H9 (cell line): Measurements from ENCODE around the gene LMF2. TPM values are rescaled to one million over a fixed set of nuclear protein-coding genes. Genes with fewer than 3 reads are reported as not detected.

Experiments used
- DNase-seq: peaks from one replicate; pipeline ENCODE4 v3.0.0-alpha.2; 2017
- H2AFZ ChIP-seq: one replicate; pipeline ENCODE4 v1.6.1; 2013; ENCODE audit warnings: mild to moderate bottlenecking, low read length, control low read depth, moderate library complexity
- H2AK5ac ChIP-seq: 2 replicates; pipeline ENCODE4 v1.6.1; 2013; ENCODE audit warnings: low read length, control low read depth, mixed read lengths; ENCODE audit not compliant: insufficient read length
- H2BK120ac ChIP-seq: one replicate; pipeline ENCODE4 v1.6.1; 2013; ENCODE audit warnings: low read depth, mild to moderate bottlenecking, low read length, control low read depth, inconsistent platforms; ENCODE audit not compliant: poor library complexity, severe bottlenecking
- H2BK12ac ChIP-seq: 2 replicates; pipeline ENCODE4 v1.6.1; 2013; ENCODE audit warnings: low read length, control low read depth, mixed read lengths, low read depth; ENCODE audit not compliant: insufficient read length
- H2BK15ac ChIP-seq: 2 replicates; pipeline ENCODE4 v1.6.1; 2013; ENCODE audit warnings: low read depth, low read length, control low read depth
- H2BK20ac ChIP-seq: one replicate; pipeline ENCODE4 v1.6.1; 2013; ENCODE audit warnings: low read depth, mild to moderate bottlenecking, low read length, control low read depth, inconsistent platforms; ENCODE audit not compliant: poor library complexity, severe bottlenecking
- H2BK5ac ChIP-seq: 2 replicates; pipeline ENCODE4 v1.6.1; 2013; ENCODE audit warnings: low read length, control low read depth, mixed read lengths; ENCODE audit not compliant: insufficient read length
- H3K14ac ChIP-seq: 2 replicates; pipeline ENCODE4 v1.6.1; 2013; ENCODE audit warnings: low read length, control low read depth; ENCODE audit not compliant: insufficient read depth
- H3K18ac ChIP-seq: 2 replicates; pipeline ENCODE4 v1.6.1; 2013; ENCODE audit warnings: low read depth, mild to moderate bottlenecking, mixed read lengths, low read length, control low read depth; ENCODE audit not compliant: insufficient read length
- H3K23ac ChIP-seq: 2 replicates; pipeline ENCODE4 v1.6.1; 2013; ENCODE audit warnings: low read length, control low read depth, mixed read lengths, low read depth; ENCODE audit not compliant: insufficient read length
- H3K23me2 ChIP-seq: 2 replicates; pipeline ENCODE4 v1.6.1; 2013; ENCODE audit warnings: low read depth, mild to moderate bottlenecking, mixed read lengths, low read length, control low read depth; ENCODE audit not compliant: insufficient read length, poor library complexity, severe bottlenecking
- H3K27ac ChIP-seq: 2 replicates; pipeline ENCODE4 v1.5.1; 2013; ENCODE audit warnings: low read length, control low read depth, mixed read lengths, low read depth; ENCODE audit not compliant: insufficient read length
- H3K27me3 ChIP-seq: 2 replicates; pipeline ENCODE4 v1.6.1; 2013; ENCODE audit warnings: low read length, control low read depth, inconsistent platforms; ENCODE audit not compliant: insufficient read depth
- H3K4ac ChIP-seq: 2 replicates; pipeline ENCODE4 v1.6.1; 2013; ENCODE audit warnings: low read depth, mild to moderate bottlenecking, control low read depth, inconsistent platforms, low read length, moderate library complexity
- H3K4me1 ChIP-seq: 2 replicates; pipeline ENCODE4 v1.6.1; 2013; ENCODE audit warnings: low read length, control low read depth, inconsistent platforms; ENCODE audit not compliant: insufficient read depth
- H3K4me2 ChIP-seq: 2 replicates; pipeline ENCODE4 v1.6.1; 2013; ENCODE audit warnings: low read length, control low read depth, mixed read lengths; ENCODE audit not compliant: insufficient read length, insufficient read depth
- H3K56ac ChIP-seq: 2 replicates; pipeline ENCODE4 v1.6.1; 2013; ENCODE audit warnings: low read depth, mild to moderate bottlenecking, mixed read lengths, low read length, control low read depth; ENCODE audit not compliant: insufficient read length
- H3K79me1 ChIP-seq: 2 replicates; pipeline ENCODE4 v1.6.1; 2013; ENCODE audit warnings: low read depth, mild to moderate bottlenecking, moderate library complexity, low read length, control low read depth, inconsistent platforms; ENCODE audit not compliant: insufficient read depth, poor library complexity, severe bottlenecking
- H3K79me2 ChIP-seq: 2 replicates; pipeline ENCODE4 v1.6.1; 2013; ENCODE audit warnings: low read length, control low read depth, inconsistent platforms; ENCODE audit not compliant: insufficient read depth
- H3K9ac ChIP-seq: 2 replicates; pipeline ENCODE4 v1.6.1; 2013; ENCODE audit warnings: low read length, control low read depth, mixed read lengths; ENCODE audit not compliant: insufficient read length; ENCODE audit errors: extremely low read depth
- H3K9me3 ChIP-seq: one replicate; pipeline ENCODE4 v1.6.1; 2013; ENCODE audit warnings: low read depth, low read length, inconsistent platforms; ENCODE audit not compliant: control insufficient read depth
- H3T11ph ChIP-seq: one replicate; pipeline ENCODE4 v1.6.1; 2013; ENCODE audit warnings: mild to moderate bottlenecking, low read length, control low read depth, inconsistent platforms
- H4K20me1 ChIP-seq: one replicate; pipeline ENCODE4 v1.6.1; 2013; ENCODE audit not compliant: control insufficient read depth, insufficient read length, insufficient read depth
- H4K5ac ChIP-seq: 2 replicates; pipeline ENCODE4 v1.6.1; 2013; ENCODE audit warnings: low read depth, mild to moderate bottlenecking, mixed read lengths, low read length, control low read depth; ENCODE audit not compliant: insufficient read length
- H4K8ac ChIP-seq: replicated peaks from 2 replicates; pipeline ENCODE4 v1.6.1; 2013; ENCODE audit warnings: low read length, control low read depth, mixed read lengths, low read depth; ENCODE audit not compliant: insufficient read length
- H4K91ac ChIP-seq: 2 replicates; pipeline ENCODE4 v1.6.1; 2013; ENCODE audit warnings: low read depth, mild to moderate bottlenecking, moderate library complexity, mixed read lengths, low read length, control low read depth; ENCODE audit not compliant: insufficient read length
- H3K27ac Mint-ChIP-seq, 3 experiments: 2 replicates in 2 of 3; 3 replicates in 1 of 3; pipeline ENCODE4 v1.8.0; 2020 to 2021; ENCODE audit warnings: mixed read lengths in 3 of 3, mild to moderate bottlenecking in 1 of 3, moderate library complexity in 1 of 3
- H3K27me3 Mint-ChIP-seq: 2 replicates; pipeline ENCODE4 v1.8.0; 2021; ENCODE audit warnings: low read depth, mild to moderate bottlenecking, moderate library complexity, mixed read lengths
- H3K36me3 Mint-ChIP-seq, 3 experiments: 2 replicates in 2 of 3; 3 replicates in 1 of 3; pipeline ENCODE4 v1.8.0; 2020 to 2021; ENCODE audit warnings: low read depth in 3 of 3, mixed read lengths in 3 of 3; ENCODE audit not compliant: insufficient read depth in 1 of 3
- H3K4me1 Mint-ChIP-seq, 2 experiments: 2 replicates each; pipeline ENCODE4 v1.8.0; 2020; ENCODE audit warnings: mixed read lengths in 2 of 2
- H3K4me3 Mint-ChIP-seq, 2 experiments: 2 replicates in 1 of 2; 3 replicates in 1 of 2; pipeline ENCODE4 v1.8.0; 2020 to 2021; ENCODE audit warnings: mild to moderate bottlenecking in 2 of 2, mixed read lengths in 2 of 2, moderate library complexity in 1 of 2
- H3K9me3 Mint-ChIP-seq, 2 experiments: 2 replicates in 1 of 2; 3 replicates in 1 of 2; pipeline ENCODE4 v1.8.0; 2020; ENCODE audit warnings: mild to moderate bottlenecking in 2 of 2, mixed read lengths in 2 of 2, moderate library complexity in 1 of 2
- CTCF ChIP-seq: fragments of 200-600 bp; sonication (generic); conservative IDR thresholded peaks from 3 replicates; pipeline ENCODE4 v1.8.0; 2021; ENCODE audit warnings: antibody characterized with exemption, mild to moderate bottlenecking
- WGBS: extraction: QIAGEN DNeasy Blood & Tissue Kit; methylation state at CpG from one replicate; pipeline ENCODE4 v1.1.7; 2013; ENCODE audit warnings: missing lambda C conversion rate, low lambda C conversion rate, mixed read lengths; ENCODE audit not compliant: insufficient read length; ENCODE audit errors: extremely low coverage; 5-methylcytosine and 5-hydroxymethylcytosine counted together
- total RNA-seq: library from RNA; stranded (reverse); gene quantifications from 2 replicates; pipeline ENCODE4 v1.2.1, GENCODE V29; 2021

LMF2 gene
- total RNA-seq, 1 experiment from 2014 or later, result 43.6 TPM

GRCh38 chr22:50548921-50549790, 41.7 kb upstream of the LMF2 start:
- H3K56ac ChIP-seq, result no peak overlapping the region
- no peak overlapping the region for H3K27ac ChIP-seq
- TF ChIP-seq CTCF, result no peak
- H3K18ac ChIP-seq, result no peak overlapping the region
- WGBS, result no CpG with 5 or more reads among the region's 68 CpGs
- peaks cover 32% of the 10 kb centered on the region for H3K27me3 Mint-ChIP-seq
- no peak overlapping the region for H3K4me3 Mint-ChIP-seq
- no peak overlapping the region for H4K8ac ChIP-seq
- no peak overlapping the region for H4K5ac ChIP-seq
- H3K79me1 ChIP-seq, result no peaks in the 10 kb centered on the region
- no peak overlapping the region for H3T11ph ChIP-seq
- H3K4ac ChIP-seq, result no peak overlapping the region
- H3K9me3 Mint-ChIP-seq, result no peaks in the 10 kb centered on the region
- no peak overlapping the region for H3K9ac ChIP-seq
- H3K79me2 ChIP-seq, result no peaks in the 10 kb centered on the region
- no peak overlapping the region for H2AFZ ChIP-seq
- H3K27ac Mint-ChIP-seq, result peak overlapping the region in 1 of 3 experiments; percentile 48; a peak in 1 of 7 replicates
- H3K9me3 ChIP-seq, result no peaks in the 10 kb centered on the region
- H3K23me2 ChIP-seq, result no peaks in the 10 kb centered on the region
- H2BK12ac ChIP-seq, result no peak overlapping the region
- H2BK120ac ChIP-seq, result no peak overlapping the region
- no peak overlapping the region for H2AK5ac ChIP-seq
- no peaks in the 10 kb centered on the region for H3K36me3 Mint-ChIP-seq
- no peak overlapping the region for H2BK20ac ChIP-seq
- H4K91ac ChIP-seq, result no peak overlapping the region
- H3K27me3 ChIP-seq, result no peaks in the 10 kb centered on the region; the same call in 1 of the 2 replicates
- no peak overlapping the region for H2BK5ac ChIP-seq
- H2BK15ac ChIP-seq, result no peak overlapping the region
- H4K20me1 ChIP-seq, result no peaks in the 10 kb centered on the region
- H3K14ac ChIP-seq, result no peak overlapping the region
- no peak for DNase-seq
- H3K4me1 Mint-ChIP-seq, result peaks cover 0 to 3% of the 10 kb centered on the region in 2 experiments; a peak in 1 of 4 replicates
- no peak overlapping the region for H3K4me2 ChIP-seq
- no peaks in the 10 kb centered on the region for H3K4me1 ChIP-seq
- no peak overlapping the region for H3K23ac ChIP-seq
